GM18507 (cell line): ENCODE results near the gene ABCC2.
"Not testable (repeated sequence)": the region's sequence is repeated elsewhere in the genome, so short reads cannot be mapped to it uniquely, and the experiment has no call there.

ENCODE experiments used
- DNase-seq: peaks from one replicate; pipeline ENCODE4 v3.0.0; 2011; ENCODE audit warnings: low read depth; ENCODE audit not compliant: insufficient read length; ENCODE audit errors: extremely low spot score
- FAIRE-seq: peaks from 2 replicates; lab custom pipeline; 2011; peaks lifted over from hg19 to GRCh38; lab: Jason Lieb, UNC

Gene ABCC2

GRCh38 chr10:99875473-99875872, 93.0 kb downstream of the ABCC2 start:
- no peak for FAIRE-seq
- DNase-seq = no peak

- FAIRE-seq (no peak), DNase-seq (no peak)
Measured at GRCh38 chr10:99880080-99880835, 97.8 kb downstream of the ABCC2 start.

GRCh38 chr10:99881371-99881770, 98.9 kb downstream of the ABCC2 start:
- FAIRE-seq (no peak), DNase-seq (no peak)

- no peak for FAIRE-seq
- DNase-seq = no peak
Measured at GRCh38 chr10:99883523-99883922, 101.1 kb downstream of the ABCC2 start.

- DNase-seq (no peak), FAIRE-seq (no peak)
Measured at GRCh38 chr10:99888622-99889021, 106.2 kb downstream of the ABCC2 start.

- no peak for FAIRE-seq
Measured at GRCh38 chr10:99894613-99895012, 112.2 kb downstream of the ABCC2 start.

GRCh38 chr10:99895066-99895465, 112.6 kb downstream of the ABCC2 start:
- not testable (repeated sequence) for FAIRE-seq, DNase-seq

More at GRCh38 chr10:99894613-99895012, 112.2 kb downstream of the ABCC2 start:
- DNase-seq = no peak

GRCh38 chr10:99895867-99896266, 113.4 kb downstream of the ABCC2 start:
- FAIRE-seq (no peak), DNase-seq (no peak)
